GM12801 (cell line): ENCODE results near the gene LRFN2.

Experiments used
- TF ChIP-seq, protein P1 (sequence below): IDR thresholded peaks from one replicate; pipeline ENCODE4 v1.5.1; 2011; ENCODE audit warnings: control low read depth; ENCODE audit not compliant: insufficient read length; ENCODE audit errors: extremely low read depth

The LRFN2 gene

DNA sequence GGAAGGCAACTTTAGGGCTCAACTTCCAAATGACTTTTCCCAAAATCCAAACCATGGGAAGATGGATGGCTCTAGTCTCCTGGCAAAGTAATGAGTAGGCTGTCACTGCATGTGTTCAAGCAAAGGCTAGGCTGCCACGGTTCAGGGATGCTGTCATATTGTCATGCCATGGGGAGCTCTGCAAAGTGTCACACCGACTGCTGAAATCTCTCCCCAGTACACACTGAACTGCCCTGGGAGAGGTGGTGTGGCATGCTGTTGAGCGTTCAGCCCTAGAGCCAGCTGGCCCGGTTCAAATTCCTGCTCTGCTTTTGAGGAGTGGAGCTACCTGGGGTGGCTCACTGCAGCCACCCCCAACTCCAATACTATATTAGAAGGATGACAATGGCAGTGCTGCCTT is 115.9 kb downstream of the LRFN2 start:
- TF ChIP-seq, protein P1, sequence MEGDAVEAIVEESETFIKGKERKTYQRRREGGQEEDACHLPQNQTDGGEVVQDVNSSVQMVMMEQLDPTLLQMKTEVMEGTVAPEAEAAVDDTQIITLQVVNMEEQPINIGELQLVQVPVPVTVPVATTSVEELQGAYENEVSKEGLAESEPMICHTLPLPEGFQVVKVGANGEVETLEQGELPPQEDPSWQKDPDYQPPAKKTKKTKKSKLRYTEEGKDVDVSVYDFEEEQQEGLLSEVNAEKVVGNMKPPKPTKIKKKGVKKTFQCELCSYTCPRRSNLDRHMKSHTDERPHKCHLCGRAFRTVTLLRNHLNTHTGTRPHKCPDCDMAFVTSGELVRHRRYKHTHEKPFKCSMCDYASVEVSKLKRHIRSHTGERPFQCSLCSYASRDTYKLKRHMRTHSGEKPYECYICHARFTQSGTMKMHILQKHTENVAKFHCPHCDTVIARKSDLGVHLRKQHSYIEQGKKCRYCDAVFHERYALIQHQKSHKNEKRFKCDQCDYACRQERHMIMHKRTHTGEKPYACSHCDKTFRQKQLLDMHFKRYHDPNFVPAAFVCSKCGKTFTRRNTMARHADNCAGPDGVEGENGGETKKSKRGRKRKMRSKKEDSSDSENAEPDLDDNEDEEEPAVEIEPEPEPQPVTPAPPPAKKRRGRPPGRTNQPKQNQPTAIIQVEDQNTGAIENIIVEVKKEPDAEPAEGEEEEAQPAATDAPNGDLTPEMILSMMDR = no peak

DNA sequence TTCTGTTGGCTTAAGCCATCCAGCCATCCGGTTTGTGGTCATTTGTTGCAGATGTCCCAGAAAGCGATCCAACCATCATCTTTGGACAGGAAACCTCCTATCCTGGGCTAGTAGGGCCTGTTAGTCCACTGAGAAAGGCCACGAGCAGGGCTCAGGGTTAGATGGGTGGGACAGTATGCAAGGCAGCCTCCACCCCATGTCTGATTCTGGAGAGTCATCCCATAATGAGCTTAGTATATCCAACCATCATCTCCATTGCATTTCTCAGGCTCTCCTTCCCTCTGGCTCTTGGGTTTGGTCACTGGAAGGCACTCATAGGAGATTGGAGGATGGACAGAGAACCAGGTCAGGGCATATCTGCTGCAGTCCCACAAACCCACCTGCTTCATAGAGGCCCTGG is 117.8 kb downstream of the LRFN2 start:
- TF ChIP-seq, protein P1 = no peak

GRCh38 chr6:40466986-40467539 is 120.1 kb downstream of the LRFN2 start:
- TF ChIP-seq, protein P1 = no peak

- TF ChIP-seq, protein P1 = no peak
These were observed 125.5 kb downstream of the LRFN2 start for GRCh38 chr6:40461643-40462042.

DNA sequence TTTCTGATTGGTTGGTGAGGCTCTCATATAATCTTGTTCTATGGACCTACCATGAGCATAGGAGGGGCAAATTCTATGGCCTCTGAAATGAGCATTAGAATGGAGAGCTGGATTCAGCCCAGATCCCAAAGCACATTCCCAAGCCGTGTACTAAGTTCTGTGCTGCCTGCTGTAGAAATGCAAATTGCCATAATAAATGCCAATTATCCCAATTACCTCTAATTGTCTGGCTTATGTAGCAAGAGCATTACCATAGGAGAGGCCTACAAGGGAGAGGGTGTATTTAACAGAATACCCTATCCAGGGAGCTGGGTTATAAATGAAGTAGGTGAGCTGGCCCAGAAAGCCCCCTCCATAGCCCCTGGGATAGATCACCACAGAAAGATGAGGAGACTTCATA is 126.8 kb downstream of the LRFN2 start:
- TF ChIP-seq, protein P1 = no peak

- TF ChIP-seq, protein P1 = no peak
These were observed 129.9 kb downstream of the LRFN2 start for GRCh38 chr6:40457261-40457660.

DNA sequence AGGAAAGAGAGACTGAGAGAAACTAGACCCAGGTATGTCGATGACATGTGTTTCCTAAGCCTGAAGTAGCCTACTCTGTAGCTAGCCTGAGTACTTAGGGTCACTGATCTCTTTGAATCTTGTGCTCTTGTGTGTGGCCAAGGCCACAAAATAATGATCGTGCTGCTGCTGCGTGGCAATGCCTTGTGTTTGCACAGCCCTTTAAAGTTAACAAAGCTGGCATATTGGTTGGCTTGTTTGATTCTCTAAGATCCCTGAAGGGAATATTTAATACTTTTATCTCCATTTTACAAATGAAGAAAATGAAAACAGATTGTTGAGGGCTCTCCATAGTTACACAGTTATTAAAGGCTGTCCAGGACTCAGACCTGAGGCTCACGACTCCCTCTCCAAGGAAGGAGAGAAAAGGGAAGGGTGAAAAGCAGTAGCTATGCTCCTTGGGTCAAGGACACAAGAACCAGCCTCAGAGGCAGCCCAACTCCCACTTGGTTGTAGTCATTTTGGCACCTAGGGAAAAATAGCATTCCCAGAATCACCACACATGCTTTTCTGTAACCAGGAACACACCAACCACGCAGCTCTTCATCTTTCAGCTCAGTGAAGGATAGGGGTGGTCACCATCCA is 130.7 kb downstream of the LRFN2 start:
- TF ChIP-seq, protein P1 = no peak
